WTC11 (cell line): ENCODE results near the gene IPPK.

Experiments
- ATF3 ChIP-seq: sonication (generic); formaldehyde crosslinking; conservative IDR thresholded peaks from 2 replicates; pipeline ENCODE4 v1.8.1; 2022; ENCODE audit warnings: mild to moderate bottlenecking, missing genetic modification reagents
- CBFB ChIP-seq: sonication (generic); formaldehyde crosslinking; IDR thresholded peaks from 2 replicates; pipeline ENCODE4 v1.8.1; 2022; ENCODE audit warnings: mild to moderate bottlenecking, low read depth, missing genetic modification reagents
- JAZF1 ChIP-seq: fragments of 250-450 bp; sonication (Bioruptor Pico); IDR thresholded peaks from 2 replicates; pipeline ENCODE4 v1.9.0; 2021; ENCODE audit warnings: moderate library complexity, mild to moderate bottlenecking, inconsistent platforms
- KAT7 ChIP-seq: sonication (generic); formaldehyde crosslinking; IDR thresholded peaks from 2 replicates; pipeline ENCODE4 v1.8.1; 2023; ENCODE audit warnings: missing genetic modification reagents, mild to moderate bottlenecking, borderline replicate concordance
- MLX ChIP-seq: sonication (generic); formaldehyde crosslinking; IDR thresholded peaks from 2 replicates; pipeline ENCODE4 v1.8.1; 2023; ENCODE audit warnings: mild to moderate bottlenecking, missing genetic modification reagents, moderate library complexity
- NFYB ChIP-seq: sonication (generic); formaldehyde crosslinking; conservative IDR thresholded peaks from 2 replicates; pipeline ENCODE4 v1.8.0; 2022; ENCODE audit warnings: low read depth, missing genetic modification reagents
- RELA ChIP-seq: sonication (generic); formaldehyde crosslinking; IDR thresholded peaks from 2 replicates; pipeline ENCODE4 v1.8.1; 2022; ENCODE audit warnings: missing genetic modification reagents, mild to moderate bottlenecking, borderline replicate concordance
- SP1 ChIP-seq: sonication (generic); formaldehyde crosslinking; conservative IDR thresholded peaks from 2 replicates; pipeline ENCODE4 v1.8.1; 2022; ENCODE audit warnings: missing genetic modification reagents
- USF2 ChIP-seq: sonication (generic); formaldehyde crosslinking; IDR thresholded peaks from 2 replicates; pipeline ENCODE4 v1.8.1; 2023; ENCODE audit warnings: mild to moderate bottlenecking, missing genetic modification reagents, moderate library complexity
- TF ChIP-seq, protein P1 (sequence below): fragments of 200-600 bp; IDR thresholded peaks from 2 replicates; pipeline ENCODE4 v1.8.0; 2022; ENCODE audit warnings: antibody characterized with exemption
- TF ChIP-seq, protein P2 (sequence below): sonication (generic); formaldehyde crosslinking; IDR thresholded peaks from 2 replicates; pipeline ENCODE4 v1.8.0; 2023; ENCODE audit warnings: missing genetic modification reagents, mild to moderate bottlenecking, borderline replicate concordance
- TF ChIP-seq, protein P3 (sequence below): sonication (generic); formaldehyde crosslinking; IDR thresholded peaks from 2 replicates; pipeline ENCODE4 v1.8.0; 2022; ENCODE audit warnings: mild to moderate bottlenecking, missing genetic modification reagents

DNA sequence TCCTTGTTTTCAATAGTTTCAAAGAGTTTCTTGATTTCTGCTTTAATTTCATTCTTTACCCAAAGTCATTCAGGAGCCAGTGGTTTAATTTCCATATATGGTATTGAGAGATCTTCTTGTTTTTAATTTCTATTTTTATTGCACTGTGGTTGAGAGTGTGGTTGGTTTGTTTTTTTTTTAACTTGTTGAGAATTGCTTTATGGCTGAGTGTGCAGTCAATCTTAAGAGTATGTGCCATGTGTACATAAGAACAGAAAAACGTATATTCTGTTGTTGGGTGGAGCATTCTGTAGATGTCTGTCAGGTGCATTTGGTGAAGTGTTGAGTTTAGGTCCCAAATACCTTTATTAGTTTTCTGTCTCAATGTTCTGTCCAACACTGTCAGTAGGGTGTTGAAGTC lies 26.7 kb upstream of the IPPK start:
- TF ChIP-seq, protein P1, sequence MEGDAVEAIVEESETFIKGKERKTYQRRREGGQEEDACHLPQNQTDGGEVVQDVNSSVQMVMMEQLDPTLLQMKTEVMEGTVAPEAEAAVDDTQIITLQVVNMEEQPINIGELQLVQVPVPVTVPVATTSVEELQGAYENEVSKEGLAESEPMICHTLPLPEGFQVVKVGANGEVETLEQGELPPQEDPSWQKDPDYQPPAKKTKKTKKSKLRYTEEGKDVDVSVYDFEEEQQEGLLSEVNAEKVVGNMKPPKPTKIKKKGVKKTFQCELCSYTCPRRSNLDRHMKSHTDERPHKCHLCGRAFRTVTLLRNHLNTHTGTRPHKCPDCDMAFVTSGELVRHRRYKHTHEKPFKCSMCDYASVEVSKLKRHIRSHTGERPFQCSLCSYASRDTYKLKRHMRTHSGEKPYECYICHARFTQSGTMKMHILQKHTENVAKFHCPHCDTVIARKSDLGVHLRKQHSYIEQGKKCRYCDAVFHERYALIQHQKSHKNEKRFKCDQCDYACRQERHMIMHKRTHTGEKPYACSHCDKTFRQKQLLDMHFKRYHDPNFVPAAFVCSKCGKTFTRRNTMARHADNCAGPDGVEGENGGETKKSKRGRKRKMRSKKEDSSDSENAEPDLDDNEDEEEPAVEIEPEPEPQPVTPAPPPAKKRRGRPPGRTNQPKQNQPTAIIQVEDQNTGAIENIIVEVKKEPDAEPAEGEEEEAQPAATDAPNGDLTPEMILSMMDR, result no peak
- no peak for TF ChIP-seq CBFB (CRISPR knock-in tag)
- TF ChIP-seq, protein P2, sequence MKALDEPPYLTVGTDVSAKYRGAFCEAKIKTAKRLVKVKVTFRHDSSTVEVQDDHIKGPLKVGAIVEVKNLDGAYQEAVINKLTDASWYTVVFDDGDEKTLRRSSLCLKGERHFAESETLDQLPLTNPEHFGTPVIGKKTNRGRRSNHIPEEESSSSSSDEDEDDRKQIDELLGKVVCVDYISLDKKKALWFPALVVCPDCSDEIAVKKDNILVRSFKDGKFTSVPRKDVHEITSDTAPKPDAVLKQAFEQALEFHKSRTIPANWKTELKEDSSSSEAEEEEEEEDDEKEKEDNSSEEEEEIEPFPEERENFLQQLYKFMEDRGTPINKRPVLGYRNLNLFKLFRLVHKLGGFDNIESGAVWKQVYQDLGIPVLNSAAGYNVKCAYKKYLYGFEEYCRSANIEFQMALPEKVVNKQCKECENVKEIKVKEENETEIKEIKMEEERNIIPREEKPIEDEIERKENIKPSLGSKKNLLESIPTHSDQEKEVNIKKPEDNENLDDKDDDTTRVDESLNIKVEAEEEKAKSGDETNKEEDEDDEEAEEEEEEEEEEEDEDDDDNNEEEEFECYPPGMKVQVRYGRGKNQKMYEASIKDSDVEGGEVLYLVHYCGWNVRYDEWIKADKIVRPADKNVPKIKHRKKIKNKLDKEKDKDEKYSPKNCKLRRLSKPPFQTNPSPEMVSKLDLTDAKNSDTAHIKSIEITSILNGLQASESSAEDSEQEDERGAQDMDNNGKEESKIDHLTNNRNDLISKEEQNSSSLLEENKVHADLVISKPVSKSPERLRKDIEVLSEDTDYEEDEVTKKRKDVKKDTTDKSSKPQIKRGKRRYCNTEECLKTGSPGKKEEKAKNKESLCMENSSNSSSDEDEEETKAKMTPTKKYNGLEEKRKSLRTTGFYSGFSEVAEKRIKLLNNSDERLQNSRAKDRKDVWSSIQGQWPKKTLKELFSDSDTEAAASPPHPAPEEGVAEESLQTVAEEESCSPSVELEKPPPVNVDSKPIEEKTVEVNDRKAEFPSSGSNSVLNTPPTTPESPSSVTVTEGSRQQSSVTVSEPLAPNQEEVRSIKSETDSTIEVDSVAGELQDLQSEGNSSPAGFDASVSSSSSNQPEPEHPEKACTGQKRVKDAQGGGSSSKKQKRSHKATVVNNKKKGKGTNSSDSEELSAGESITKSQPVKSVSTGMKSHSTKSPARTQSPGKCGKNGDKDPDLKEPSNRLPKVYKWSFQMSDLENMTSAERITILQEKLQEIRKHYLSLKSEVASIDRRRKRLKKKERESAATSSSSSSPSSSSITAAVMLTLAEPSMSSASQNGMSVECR (CRISPR knock-in tag), result no peak
- no peak for TF ChIP-seq MLX (CRISPR knock-in tag)
- TF ChIP-seq NFYB (CRISPR knock-in tag), result no peak
- no peak for TF ChIP-seq KAT7 (CRISPR knock-in tag)
- no peak for TF ChIP-seq RELA
- no peak for TF ChIP-seq SP1 (CRISPR knock-in tag)
- no peak for TF ChIP-seq JAZF1 (CRISPR knock-in tag)
- TF ChIP-seq, protein P3, sequence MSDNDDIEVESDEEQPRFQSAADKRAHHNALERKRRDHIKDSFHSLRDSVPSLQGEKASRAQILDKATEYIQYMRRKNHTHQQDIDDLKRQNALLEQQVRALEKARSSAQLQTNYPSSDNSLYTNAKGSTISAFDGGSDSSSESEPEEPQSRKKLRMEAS (CRISPR knock-in tag), result no peak
- TF ChIP-seq ATF3, result no peak
- no peak for TF ChIP-seq USF2
